IMR-90 (cell line): ENCODE results near the gene ADAMTS16. TPM values are rescaled to one million over a fixed set of nuclear protein-coding genes. Genes with fewer than 3 reads are reported as not detected.
A peak's percentile ranks its signal among the peaks of the same experiment; 100 is the strongest.

Source experiments
- ATAC-seq: fragments of 200-7000 bp; cut with Tn5 transposase; 2 replicates; pipeline ENCODE4 v1.9.1; 2020; ENCODE audit warnings: low read depth, mild to moderate bottlenecking, moderate library complexity
- BruUV-seq: library from RNA; stranded (reverse); fragments of 400-500 nt; replicated peaks from 2 replicates; lab custom pipeline; 2021; lab: Mats Ljungman, UMichigan
- CTCF ChIA-PET: fragments of 300-600 bp; formaldehyde crosslinking; extraction: SDS; loops from one replicate; lab custom pipeline; 2021; ENCODE audit warnings: antibody characterized with exemption; lab: Yijun Ruan, JAX
- POLR2A ChIA-PET: fragments of 300-600 bp; sonication (Branson Sonifier 250); formaldehyde crosslinking; loops from one replicate; lab custom pipeline; 2022; ENCODE audit warnings: antibody characterized with exemption; ENCODE audit not compliant: unreplicated experiment; lab: Charles Lee
- DNase-seq: peaks from one replicate; pipeline ENCODE4 v3.0.0; 2013
- H2AFZ ChIP-seq: replicated peaks from 2 replicates; pipeline ENCODE3; 2013; ENCODE audit warnings: low read length, mild to moderate bottlenecking; ENCODE audit not compliant: poor library complexity
- H2AK5ac ChIP-seq: 2 replicates; pipeline ENCODE4 v1.6.1; 2013; ENCODE audit warnings: low read depth, low read length, inconsistent platforms
- H2AK9ac ChIP-seq: replicated peaks from 2 replicates; pipeline ENCODE3; 2013; ENCODE audit warnings: mild to moderate bottlenecking, low read depth, low read length, moderate library complexity; ENCODE audit not compliant: poor library complexity
- H2BK120ac ChIP-seq: 2 replicates; pipeline ENCODE4 v1.6.1; 2013; ENCODE audit warnings: low read depth, low read length, inconsistent platforms
- H2BK15ac ChIP-seq: 3 replicates; pipeline ENCODE4 v1.6.1; 2013; ENCODE audit warnings: low read depth, low read length, inconsistent platforms
- H2BK20ac ChIP-seq: 2 replicates; pipeline ENCODE4 v1.6.1; 2013; ENCODE audit warnings: low read depth, mild to moderate bottlenecking, inconsistent platforms, low read length, moderate library complexity
- H2BK5ac ChIP-seq: 2 replicates; pipeline ENCODE4 v1.6.1; 2013; ENCODE audit warnings: mild to moderate bottlenecking, low read depth, low read length, inconsistent platforms; ENCODE audit not compliant: poor library complexity, severe bottlenecking
- H3K14ac ChIP-seq: replicated peaks from 2 replicates; pipeline ENCODE4 v1.6.1; 2013; ENCODE audit warnings: low read depth, low read length, inconsistent platforms
- H3K18ac ChIP-seq: 2 replicates; pipeline ENCODE4 v1.6.1; 2013; ENCODE audit warnings: low read depth, low read length, control low read depth
- H3K23ac ChIP-seq: 2 replicates; pipeline ENCODE4 v1.6.1; 2013; ENCODE audit warnings: low read depth, low read length, inconsistent platforms
- H3K27ac ChIP-seq: 2 replicates; pipeline ENCODE4 v1.5.1; 2013; ENCODE audit warnings: mild to moderate bottlenecking, control low read depth, low read length; ENCODE audit not compliant: insufficient read depth
- H3K27me3 ChIP-seq: 2 replicates; pipeline ENCODE4 v1.6.1; 2013; ENCODE audit warnings: low read length; ENCODE audit not compliant: control insufficient read depth, insufficient read depth
- H3K36me3 ChIP-seq: 2 replicates; pipeline ENCODE4 v1.6.1; 2013; ENCODE audit warnings: low read length, mixed read lengths; ENCODE audit not compliant: control insufficient read depth, insufficient read depth
- H3K4ac ChIP-seq: 2 replicates; pipeline ENCODE4 v1.6.1; 2013; ENCODE audit warnings: low read depth, low read length, inconsistent platforms
- H3K4me1 ChIP-seq: 2 replicates; pipeline ENCODE4 v1.6.1; 2013; ENCODE audit warnings: low read length, mixed read lengths; ENCODE audit not compliant: control insufficient read depth, insufficient read depth
- H3K4me2 ChIP-seq: 2 replicates; pipeline ENCODE4 v1.6.1; 2013; ENCODE audit warnings: low read depth, mild to moderate bottlenecking, control low read depth, low read length, moderate library complexity
- H3K4me3 ChIP-seq: 2 replicates; pipeline ENCODE4 v1.5.1; 2013; ENCODE audit warnings: low read depth, mild to moderate bottlenecking, control low read depth, low read length, moderate library complexity; ENCODE audit not compliant: insufficient read depth
- H3K56ac ChIP-seq: 2 replicates; pipeline ENCODE4 v1.6.1; 2013; ENCODE audit warnings: low read length, inconsistent platforms; ENCODE audit not compliant: insufficient read depth; ENCODE audit errors: extremely low read depth
- H3K79me1 ChIP-seq, 2 experiments: 2 replicates each; pipeline ENCODE4 v1.6.1; 2013; ENCODE audit warnings: low read length in 2 of 2, inconsistent platforms in 1 of 2, low read depth in 1 of 2
- H3K9ac ChIP-seq: 2 replicates; pipeline ENCODE4 v1.6.1; 2013; ENCODE audit warnings: low read depth, low read length, control low read depth
- H3K9me1 ChIP-seq: 2 replicates; pipeline ENCODE4 v1.6.1; 2013; ENCODE audit warnings: low read length, inconsistent platforms; ENCODE audit not compliant: insufficient read depth
- H3K9me3 ChIP-seq: 2 replicates; pipeline ENCODE4 v1.6.1; 2013; ENCODE audit warnings: low read length; ENCODE audit not compliant: control insufficient read depth, insufficient read depth
- H4K20me1 ChIP-seq: 2 replicates; pipeline ENCODE4 v1.6.1; 2013; ENCODE audit warnings: low read length, inconsistent platforms; ENCODE audit not compliant: insufficient read depth
- H4K5ac ChIP-seq: 2 replicates; pipeline ENCODE4 v1.6.1; 2013; ENCODE audit warnings: mild to moderate bottlenecking, low read depth, low read length, control low read depth
- H4K8ac ChIP-seq, 2 experiments: 2 replicates each; pipeline ENCODE4 v1.6.1; 2013; ENCODE audit warnings: low read depth in 2 of 2, low read length in 2 of 2, control low read depth in 1 of 2, inconsistent platforms in 1 of 2
- H4K91ac ChIP-seq: 2 replicates; pipeline ENCODE4 v1.6.1; 2013; ENCODE audit warnings: low read depth, low read length, inconsistent platforms; ENCODE audit not compliant: insufficient read depth
- CHD1 ChIP-seq: IDR thresholded peaks from 2 replicates; pipeline ENCODE4 v1.6.1; 2012; ENCODE audit warnings: low read depth, low read length, improper control_type of control experiment
- FOS ChIP-seq: fragments of 150-350 bp; IDR thresholded peaks from 2 replicates; pipeline ENCODE4 v1.6.1; 2016; ENCODE audit warnings: low read depth, low read length
- MAFK ChIP-seq: IDR thresholded peaks from 2 replicates; pipeline ENCODE4 v1.6.1; 2012; ENCODE audit warnings: low read depth, low read length, improper control_type of control experiment
- MAZ ChIP-seq: IDR thresholded peaks from 2 replicates; pipeline ENCODE4 v1.6.1; 2012; ENCODE audit warnings: low read depth, mild to moderate bottlenecking, low read length, improper control_type of control experiment, moderate library complexity, borderline replicate concordance
- RAD21 ChIP-seq: IDR thresholded peaks from 2 replicates; pipeline ENCODE4 v1.6.1; 2012; ENCODE audit warnings: low read length, improper control_type of control experiment
- WGBS, 2 experiments: methylation state at CpG; one replicate each; pipeline versions ENCODE4 v1.1.5 to v1.1.7; 2013; ENCODE audit warnings: missing lambda C conversion rate in 2 of 2; ENCODE audit not compliant: insufficient read length in 1 of 2; ENCODE audit errors: extremely low coverage in 2 of 2; 5-methylcytosine and 5-hydroxymethylcytosine counted together
- dilution Hi-C: fragments of 300-500 bp; cut with HindIII; formaldehyde crosslinking; loops from one replicate; pipeline ENCODE4 v1.14.3; 2018; ENCODE audit warnings: low sequenced_read_pairs; ENCODE audit not compliant: unreplicated experiment
- in situ Hi-C: fragments of 300-500 bp; cut with MboI; formaldehyde crosslinking; loops from 3 replicates; pipeline ENCODE4 v1.14.3; 2019; ENCODE audit warnings: low sequenced_read_pairs, inconsistent platforms, mixed read lengths
- intact Hi-C: fragments of 100-400 bp; cut with micrococcal nuclease; formaldehyde crosslinking; loops from 2 replicates; pipeline ENCODE4 v1.10.0; 2022
- polyA plus RNA-seq, 3 experiments: library from polyadenylated mRNA; depleted of rRNA; stranded (reverse); fragments of >200 nt; gene quantifications; 2 replicates each; pipeline ENCODE4 v1.2.3, GENCODE V29; 2012; ENCODE audit warnings: low replicate concordance in 1 of 3
- total RNA-seq: library from RNA; depleted of rRNA; stranded (reverse); fragments of >200 nt; gene quantifications from 2 replicates; pipeline ENCODE4 v1.2.3, GENCODE V29; 2012

Gene ADAMTS16
- total and polyA plus RNA-seq, 2 of the 4 experiments (the other 2 are of a cell fraction): 0.09 to 0.18 TPM

DNA sequence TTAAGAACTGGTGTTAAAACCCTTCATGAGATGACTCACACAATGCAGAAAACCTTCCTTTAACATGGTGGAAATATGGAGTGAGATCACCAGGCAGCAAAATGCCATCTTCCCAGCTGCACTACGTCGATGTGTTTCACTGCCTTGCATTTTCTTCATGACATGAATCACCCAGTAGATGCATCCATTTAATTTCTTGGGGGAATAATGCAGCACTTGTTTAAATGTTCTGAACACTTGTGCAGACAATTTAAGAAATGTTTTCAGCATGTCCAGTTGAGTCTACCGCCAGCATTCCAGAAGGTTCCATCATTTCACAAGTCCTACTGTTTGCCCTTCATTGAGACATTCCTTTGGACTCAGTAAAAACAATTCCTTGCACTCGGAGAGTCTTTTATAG, 81.6 kb downstream of the ADAMTS16 start:
- Histone ChIP-seq H3K9ac (no peak overlapping the region), H3K18ac (no peak overlapping the region), H3K14ac (no peak overlapping the region), H2BK15ac (no peak overlapping the region), H2AFZ (no peak overlapping the region), H3K56ac (no peak overlapping the region), H2BK120ac (no peak overlapping the region), H3K4me1 (no peaks in the 10 kb centered on the region), H4K8ac (no peak overlapping the region), H3K4ac (no peak overlapping the region), H3K36me3 (no peaks in the 10 kb centered on the region), H2BK20ac (no peak overlapping the region), H3K4me3 (no peak overlapping the region), H3K79me1 (no peaks in the 10 kb centered on the region), H3K9me1 (no peaks in the 10 kb centered on the region), H2AK5ac (no peak overlapping the region), H4K5ac (no peak overlapping the region), H2AK9ac (no peak overlapping the region), H4K20me1 (no peaks in the 10 kb centered on the region), H4K91ac (no peak overlapping the region), H3K23ac (no peak overlapping the region), H3K27me3 (no peaks in the 10 kb centered on the region), H3K9me3 (peaks cover 11% of the 10 kb centered on the region), H3K27ac (no peak overlapping the region), H3K4me2 (no peak overlapping the region), H2BK5ac (no peak overlapping the region)
- in situ Hi-C loops (no loop called here), intact Hi-C loops (loop anchor here (10.0 kb wide), 1 partner anchor 327 kb away; no protein-coding TSS in a partner anchor), dilution Hi-C loops (no loop called here)
- TF ChIP-seq MAZ: no peak
- no peak for TF ChIP-seq FOS
- no peak for TF ChIP-seq RAD21
- no peak for TF ChIP-seq CHD1
- no peak for TF ChIP-seq MAFK
- ATAC-seq (no peak), DNase-seq (peak; percentile 13)
- POLR2A ChIA-PET: no interaction called here
- no TSS peak for BruUV-seq
- 20% methylated on average over 1 of the region's 4 CpGs; no CpG with 5 or more reads in 1 of the 2 experiments for WGBS, 2 experiments
- CTCF ChIA-PET: no interaction called here
